Endothelial cell of umbilical vein (primary cell): ENCODE results near the gene KRT77. TPM values are rescaled to one million over a fixed set of nuclear protein-coding genes. Genes with fewer than 3 reads are reported as not detected.
A peak's percentile ranks its signal among the peaks of the same experiment; 100 is the strongest.

Experiments used
- BruUV-seq: library from RNA; stranded (reverse); fragments of 400-500 nt; replicated peaks from 2 replicates; lab custom pipeline; 2021; lab: Mats Ljungman, UMichigan
- CTCF ChIA-PET: fragments of 300-600, 350-600 bp; sonication (Branson Sonifier 250); formaldehyde crosslinking; loops from one replicate; lab custom pipeline; 2021; ENCODE audit warnings: antibody characterized with exemption, inconsistent platforms; lab: Charles Lee
- POLR2A ChIA-PET: fragments of 300-600, 350-600 bp; sonication (Branson Sonifier 250); formaldehyde crosslinking; loops from one replicate; lab custom pipeline; 2021; ENCODE audit warnings: antibody characterized with exemption, inconsistent platforms; lab: Charles Lee
- DNase-seq: peaks from one replicate; pipeline ENCODE4 v3.0.0-alpha.2; 2011; ENCODE audit warnings: low read depth, low spot score
- FAIRE-seq: peaks from 2 replicates; lab custom pipeline; 2011; peaks lifted over from hg19 to GRCh38; lab: Jason Lieb, UNC
- H2AFZ ChIP-seq: 2 replicates; pipeline ENCODE4 v1.6.0; 2012; ENCODE audit warnings: low read depth, low read length, control low read depth, inconsistent platforms
- H3K27ac ChIP-seq: 2 replicates; pipeline ENCODE4 v1.5.1; 2011; ENCODE audit warnings: low read depth, mild to moderate bottlenecking, control low read depth, low read length, moderate library complexity; ENCODE audit not compliant: insufficient read depth
- H3K27me3 ChIP-seq, 2 experiments: 2 replicates each; pipeline versions ENCODE4 v1.6.0 to v1.6.1; 2011; ENCODE audit warnings: low read length in 2 of 2, mixed read lengths in 1 of 2; ENCODE audit not compliant: control insufficient read depth in 2 of 2, insufficient read depth in 2 of 2
- H3K36me3 ChIP-seq, 2 experiments: 2 replicates in 1 of 2; 3 replicates in 1 of 2; pipeline ENCODE4 v1.5.1; 2011; ENCODE audit warnings: low read length in 2 of 2, mild to moderate bottlenecking in 1 of 2, moderate library complexity in 1 of 2; ENCODE audit not compliant: control insufficient read depth in 2 of 2, insufficient read depth in 2 of 2; ENCODE audit errors: extremely low read depth in 1 of 2
- H3K4me1 ChIP-seq: 3 replicates; pipeline ENCODE4 v1.5.1; 2011; ENCODE audit warnings: mild to moderate bottlenecking, low read length; ENCODE audit not compliant: control insufficient read depth, insufficient read depth; ENCODE audit errors: extremely low read depth
- H3K4me2 ChIP-seq: 2 replicates; pipeline ENCODE4 v1.6.1; 2011; ENCODE audit warnings: low read length, control low read depth, mixed read lengths; ENCODE audit not compliant: insufficient read depth
- H3K4me3 ChIP-seq, 3 experiments: fragments of 200-600 bp in 1 of 3; sonication (generic), shearing (Covaris generic) in 1 of 3; replicated peaks in 1 of 3; 2 replicates each; pipeline ENCODE4 v1.5.1; 2011 to 2016; ENCODE audit warnings: control low read depth in 3 of 3, low read length in 3 of 3, mild to moderate bottlenecking in 2 of 3, inconsistent platforms in 1 of 3, low read depth in 1 of 3, moderate library complexity in 1 of 3; ENCODE audit not compliant: insufficient read depth in 1 of 3
- H3K79me2 ChIP-seq: 2 replicates; pipeline ENCODE4 v1.6.0; 2012; ENCODE audit warnings: low read length, inconsistent platforms; ENCODE audit not compliant: control insufficient read depth, insufficient read depth
- H3K9ac ChIP-seq: replicated peaks from 2 replicates; pipeline ENCODE3; 2011; ENCODE audit warnings: low read length, control low read depth; ENCODE audit not compliant: insufficient read depth; ENCODE audit errors: extremely low read depth
- H3K9me1 ChIP-seq: replicated peaks from 3 replicates; pipeline ENCODE4 v1.6.0; 2011; ENCODE audit warnings: mild to moderate bottlenecking, low read length; ENCODE audit not compliant: control insufficient read depth, insufficient read depth; ENCODE audit errors: extremely low read depth
- H3K9me3 ChIP-seq: replicated peaks from 2 replicates; pipeline ENCODE4 v1.5.1; 2012; ENCODE audit warnings: low read length, inconsistent platforms; ENCODE audit not compliant: control insufficient read depth, insufficient read depth
- H4K20me1 ChIP-seq: replicated peaks from 2 replicates; pipeline ENCODE3; 2011; ENCODE audit warnings: mild to moderate bottlenecking, low read length; ENCODE audit not compliant: control insufficient read depth, insufficient read depth; ENCODE audit errors: extremely low read depth
- FOS ChIP-seq: IDR thresholded peaks from 2 replicates; pipeline ENCODE4 v1.6.1; 2011; ENCODE audit warnings: mild to moderate bottlenecking, low read length, moderate library complexity, borderline replicate concordance; ENCODE audit not compliant: insufficient read depth
- GATA2 ChIP-seq: IDR thresholded peaks from 2 replicates; pipeline ENCODE4 v1.7.0; 2011; ENCODE audit warnings: low read depth, mild to moderate bottlenecking, moderate library complexity, mixed read lengths, low read length; ENCODE audit not compliant: insufficient read length, insufficient read depth
- JUN ChIP-seq: IDR thresholded peaks from 2 replicates; pipeline ENCODE4 v1.6.1; 2011; ENCODE audit warnings: borderline replicate concordance, low read depth; ENCODE audit not compliant: insufficient read length, insufficient read depth
- MYC ChIP-seq: IDR thresholded peaks from one replicate; pipeline ENCODE4 v1.6.1; 2011; ENCODE audit warnings: mild to moderate bottlenecking, low read depth, low read length
- dilution Hi-C: fragments of 300-500 bp; cut with MboI; formaldehyde crosslinking; loops from one replicate; pipeline ENCODE4 v1.15.0; 2019; ENCODE audit warnings: low sequenced_read_pairs; ENCODE audit not compliant: extremely low pct_ligation_motif_present
- intact Hi-C: fragments of 100-400 bp; cut with micrococcal nuclease; formaldehyde crosslinking; loops from one replicate; pipeline ENCODE4 v1.10.0; 2022
- polyA plus RNA-seq, 4 experiments: library from polyadenylated mRNA; depleted of rRNA in 3 of 4; stranded (reverse) in 3 of 4; unstranded in 1 of 4; fragments of >200 nt; gene quantifications; 2 replicates each; pipeline versions ENCODE4 v1.2.1 to v1.2.3, GENCODE V29; 2011 to 2012; ENCODE audit warnings: missing spikeins in 1 of 4
- total RNA-seq: library from RNA; stranded (reverse); gene quantifications from 2 replicates; pipeline ENCODE4 v1.2.3, GENCODE V29; 2021

Gene KRT77
- total and polyA plus RNA-seq, 2 donors (not counting 3 experiments of a cell fraction or from before 2014, with no cell fraction given), result not detected

- Histone ChIP-seq H3K27ac (no peak overlapping the region), H3K9me1 (no peaks in the 10 kb centered on the region), H3K9ac (no peak overlapping the region), H3K4me2 (no peak overlapping the region), H4K20me1 (no peaks in the 10 kb centered on the region), H3K36me3 (no peaks in the 10 kb centered on the region), H3K9me3 (no peaks in the 10 kb centered on the region), H3K4me3 (no peak overlapping the region), H3K27me3 (peaks cover 3% of the 10 kb centered on the region in 2 experiments), H3K4me1 (no peaks in the 10 kb centered on the region), H3K79me2 (no peaks in the 10 kb centered on the region), H2AFZ (no peak overlapping the region)
- no TSS peak for BruUV-seq
- FAIRE-seq (no peak), DNase-seq (no peak)
- ChIA-PET POLR2A (no interaction called here), CTCF (interaction anchor here (1.9 to 2.0 kb wide), 2 partner anchors 9 to 19 kb away, joined by 4 to 5 read pairs; no protein-coding TSS in a partner anchor)
- TF ChIP-seq MYC (no peak), JUN (no peak)
- intact Hi-C loops, result no loop called here
- dilution Hi-C loops, result no loop called here
Observed at GRCh38 chr12:52656616-52657015, 46.7 kb downstream of the KRT77 start.

GRCh38 chr12:52655720-52656124, 47.6 kb downstream of the KRT77 start:
- no peaks in the 10 kb centered on the region for H3K79me2 ChIP-seq
- no peaks in the 10 kb centered on the region for H3K36me3 ChIP-seq
- ChIA-PET POLR2A (no interaction called here), CTCF (interaction anchor here (2.0 kb wide), 1 partner anchor 10 kb away, joined by 4 read pairs; no protein-coding TSS in a partner anchor)
- H3K27me3 ChIP-seq, result peaks cover 3% of the 10 kb centered on the region in 2 experiments
- no peak overlapping the region for H3K27ac ChIP-seq
- H3K4me2 ChIP-seq, result no peak overlapping the region
- TF ChIP-seq GATA2 (no peak), FOS (peak; percentile 22)
- intact Hi-C loops (no loop called here), dilution Hi-C loops (no loop called here)
- H3K4me1 ChIP-seq, result no peaks in the 10 kb centered on the region
- H3K9me1 ChIP-seq, result no peaks in the 10 kb centered on the region
- no peaks in the 10 kb centered on the region for H4K20me1 ChIP-seq
- H3K9ac ChIP-seq, result no peak overlapping the region
- no peak for DNase-seq
- H3K9me3 ChIP-seq, result no peaks in the 10 kb centered on the region
- no peak overlapping the region for H3K4me3 ChIP-seq
- no peak for FAIRE-seq
- no peak overlapping the region for H2AFZ ChIP-seq
- no TSS peak for BruUV-seq
